HG02884 (cell line): Measurements from ENCODE around the gene AP1S3.
"Not testable (repeated sequence)": the region's sequence is repeated elsewhere in the genome, so short reads cannot be mapped to it uniquely, and the experiment has no call there.

Source experiments
- ATAC-seq: cut with Tn5 transposase; IDR thresholded peaks from one replicate; pipeline ENCODE4 v1.9.1; 2021; ENCODE audit warnings: mild to moderate bottlenecking, moderate library complexity; ENCODE audit not compliant: unreplicated experiment

Gene AP1S3

DNA sequence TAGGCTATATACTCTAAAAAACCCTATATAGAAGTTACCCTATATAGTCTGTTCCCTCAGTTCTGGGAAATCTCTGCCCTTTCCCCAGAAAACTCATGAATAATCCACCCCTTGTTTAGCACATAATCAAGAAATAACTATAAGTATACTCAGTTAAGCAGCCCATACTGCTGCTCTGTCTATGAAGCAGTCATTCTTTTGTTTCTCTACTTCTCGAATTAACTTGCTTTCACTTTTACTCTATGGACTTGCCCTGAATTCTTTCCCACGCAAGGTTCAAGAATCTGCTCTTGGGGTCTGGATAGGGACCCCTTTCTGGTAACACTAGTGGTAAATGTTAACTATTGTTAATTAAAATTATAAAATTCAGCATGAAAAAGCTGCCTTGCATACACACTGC, 17.4 kb upstream of the AP1S3 start:
- peak; percentile 61 for ATAC-seq

DNA sequence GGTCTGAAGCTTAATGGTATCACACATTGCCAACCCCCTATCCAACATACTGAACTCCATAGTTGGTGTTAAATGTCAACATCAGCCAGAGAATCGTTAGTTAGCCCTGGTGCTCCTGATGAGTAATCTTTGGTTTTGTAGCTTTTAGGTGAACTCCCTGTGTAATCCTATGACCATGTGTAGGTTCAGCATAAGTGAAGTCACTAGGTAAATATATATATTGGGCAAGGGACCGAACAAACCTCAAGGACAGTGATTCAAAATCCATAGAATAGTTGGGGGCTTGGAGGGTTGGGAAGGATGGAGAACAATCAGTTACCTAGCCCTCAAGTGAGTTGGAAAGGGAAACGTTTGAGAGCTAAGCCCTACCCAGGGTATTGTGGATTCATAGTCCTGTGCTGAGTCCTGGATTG, 16.0 kb upstream of the AP1S3 start:
- no peak for ATAC-seq

DNA sequence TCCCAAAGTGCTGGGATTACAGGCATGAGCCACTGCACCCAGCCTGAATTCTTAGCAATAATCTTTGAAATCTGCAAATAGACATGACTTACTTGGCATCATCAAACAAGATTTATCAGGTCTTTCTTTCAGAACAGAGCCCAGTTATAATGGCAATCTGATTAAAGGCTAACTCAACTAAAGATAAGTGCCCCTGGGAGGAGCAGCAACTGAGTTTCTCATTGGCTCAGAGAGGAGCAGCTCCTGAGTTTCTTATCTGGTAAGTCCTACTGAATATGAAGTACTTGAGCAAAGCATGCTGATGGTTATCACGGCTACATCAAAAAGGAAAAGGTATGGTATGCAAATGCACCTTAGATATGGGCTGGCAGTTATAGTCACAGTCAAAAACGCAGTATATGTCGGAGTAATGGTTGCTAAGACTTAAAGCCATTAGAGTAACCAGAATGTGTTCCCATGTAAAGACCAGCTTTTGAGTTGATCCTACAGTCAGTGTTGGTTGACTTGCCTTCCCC, 15.0 kb upstream of the AP1S3 start:
- no peak for ATAC-seq

- ATAC-seq = no peak
Observed at GRCh38 chr2:223847410-223847809, 10.0 kb upstream of the AP1S3 start.

GRCh38 chr2:223846515-223846914, 9.1 kb upstream of the AP1S3 start:
- no peak for ATAC-seq

DNA sequence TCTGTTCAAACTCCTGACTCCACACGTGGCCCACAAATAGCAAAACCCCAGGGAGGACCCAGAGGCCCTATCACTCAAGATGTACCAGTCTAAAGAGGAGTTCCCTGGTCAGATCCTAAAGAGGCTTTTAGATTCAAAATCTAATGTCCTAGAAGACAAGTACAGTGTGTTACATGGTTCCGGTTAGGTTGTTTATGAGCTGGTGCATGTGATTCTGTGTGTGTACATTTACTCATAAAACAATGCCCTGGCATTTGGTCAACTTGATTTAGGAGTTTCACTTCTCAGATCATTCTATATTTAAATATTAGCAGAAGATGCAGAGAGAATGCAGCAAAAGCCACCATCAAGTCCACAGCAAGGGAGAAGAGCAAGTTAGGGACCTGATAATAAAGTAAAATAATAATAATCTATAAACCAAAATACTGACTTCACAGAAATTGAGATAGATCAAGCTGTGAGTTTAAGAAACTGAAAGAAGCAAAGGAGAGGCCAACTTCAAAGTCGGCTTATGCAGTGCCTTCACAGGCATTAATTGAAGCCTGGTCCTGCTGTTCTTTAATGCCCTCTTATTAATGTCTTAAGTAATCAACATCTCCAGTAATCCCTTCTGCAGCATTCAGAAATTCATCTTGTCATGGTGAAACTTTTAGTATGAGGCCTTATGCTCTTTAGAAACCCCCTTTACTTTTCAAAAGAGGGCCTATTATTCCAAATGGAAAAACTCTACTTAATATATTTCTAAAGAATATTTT, 4.2 kb upstream of the AP1S3 start:
- no peak for ATAC-seq

GRCh38 chr2:223835701-223836532, 1.5 kb downstream of the AP1S3 start:
- peak; percentile 56 for ATAC-seq

- no peak for ATAC-seq
Observed at GRCh38 chr2:223834431-223834830, 3.0 kb downstream of the AP1S3 start.

DNA sequence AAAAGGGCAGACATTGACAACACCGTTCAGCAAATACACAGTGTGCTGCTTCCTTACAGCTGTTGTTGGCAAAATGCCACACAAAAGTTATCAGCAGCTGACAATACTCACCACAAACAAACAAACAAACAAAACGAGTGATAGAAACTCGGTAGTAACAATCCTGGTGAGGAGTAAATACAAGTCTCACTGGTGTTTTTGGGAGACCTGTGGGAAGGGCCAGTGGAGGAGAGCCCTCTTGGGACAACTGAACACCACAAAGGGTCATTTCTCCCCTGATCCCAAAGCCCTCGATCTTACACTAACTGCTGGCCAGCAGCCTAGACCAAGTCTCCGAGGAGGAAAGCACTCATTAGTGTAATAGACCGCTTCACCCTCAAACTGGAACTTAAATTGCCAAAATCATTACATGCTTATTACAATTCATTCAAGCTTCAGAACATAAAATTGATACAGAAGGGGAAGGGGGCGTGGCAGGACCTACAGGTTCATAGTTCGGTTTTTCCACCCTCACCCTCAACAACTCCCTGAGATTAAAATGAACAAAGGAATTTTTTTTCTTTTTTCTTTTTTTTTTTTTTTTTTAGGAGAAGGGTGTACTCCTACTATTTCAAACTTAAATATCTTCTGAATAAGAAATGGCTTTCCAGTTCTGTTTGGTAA, 5.0 kb downstream of the AP1S3 start:
- ATAC-seq = no peak

- ATAC-seq = no peak
Observed at GRCh38 chr2:223829128-223829527, 8.3 kb downstream of the AP1S3 start.

- no peak for ATAC-seq
Observed at GRCh38 chr2:223828314-223828713, 9.1 kb downstream of the AP1S3 start.

- no peak for ATAC-seq
Observed at GRCh38 chr2:223826995-223827394, 10.4 kb downstream of the AP1S3 start.

GRCh38 chr2:223824301-223824700, 13.1 kb downstream of the AP1S3 start:
- no peak for ATAC-seq

- ATAC-seq = no peak
Observed at GRCh38 chr2:223822818-223823217, 14.6 kb downstream of the AP1S3 start.

GRCh38 chr2:223820549-223820948, 16.8 kb downstream of the AP1S3 start:
- ATAC-seq = no peak

- no peak for ATAC-seq
Observed at GRCh38 chr2:223819891-223820290, 17.5 kb downstream of the AP1S3 start.

- ATAC-seq = no peak
Observed at GRCh38 chr2:223815884-223816570, 21.4 kb downstream of the AP1S3 start.

GRCh38 chr2:223815186-223815883, 22.0 kb downstream of the AP1S3 start:
- ATAC-seq = no peak

DNA sequence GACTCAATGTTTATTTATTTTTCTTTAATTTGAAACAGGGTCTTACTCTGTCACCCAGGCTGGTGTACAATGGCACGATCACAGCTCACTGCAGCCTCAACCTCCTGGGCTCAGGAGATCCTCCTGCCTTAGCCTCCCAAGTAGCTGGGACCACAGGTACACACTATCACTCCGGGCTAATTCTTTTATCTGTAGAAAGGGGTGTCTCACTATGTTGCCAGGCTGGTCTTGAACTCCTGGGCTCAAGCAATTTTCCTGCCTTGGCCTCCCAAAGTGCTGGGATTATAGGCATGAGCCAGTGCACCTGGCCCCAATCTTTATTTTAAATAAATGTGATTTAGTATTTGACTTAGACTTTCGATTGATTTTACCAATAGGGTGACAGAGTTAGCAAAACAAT, 22.6 kb downstream of the AP1S3 start:
- ATAC-seq = not testable (repeated sequence)

GRCh38 chr2:223813329-223813728, 24.1 kb downstream of the AP1S3 start:
- ATAC-seq = no peak
